ENCODE data around the gene EPN1. TPM values are rescaled to one million over a fixed set of nuclear protein-coding genes. Genes with fewer than 3 reads are reported as not detected.

Gene EPN1
- total RNA-seq, 1 experiment from 2014 or later, result 32.8 TPM

DNA sequence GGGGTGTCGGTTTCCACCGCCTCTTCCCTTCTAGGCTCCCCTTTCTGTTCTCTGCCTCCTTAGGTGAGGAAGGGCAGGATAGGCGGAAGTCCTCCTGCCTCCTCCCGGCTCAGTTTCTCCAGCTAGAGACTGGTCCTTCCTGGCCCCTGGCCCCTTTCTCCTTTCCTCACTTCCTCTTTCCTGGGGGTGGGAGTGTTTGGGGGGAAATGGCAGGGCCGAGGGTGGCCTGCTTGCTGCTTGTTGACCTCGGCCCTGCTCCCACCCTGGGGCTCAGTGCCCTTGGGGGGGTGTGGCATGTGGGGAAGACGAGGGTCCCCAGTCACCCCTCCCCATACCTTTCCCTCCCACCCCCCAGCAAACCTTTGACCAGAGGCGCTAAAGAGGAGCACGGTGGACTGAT, 15.2 kb upstream of the EPN1 start:
- DNase-seq (ENCODE audit: extremely low read depth, low read depth), result no peak

DNA sequence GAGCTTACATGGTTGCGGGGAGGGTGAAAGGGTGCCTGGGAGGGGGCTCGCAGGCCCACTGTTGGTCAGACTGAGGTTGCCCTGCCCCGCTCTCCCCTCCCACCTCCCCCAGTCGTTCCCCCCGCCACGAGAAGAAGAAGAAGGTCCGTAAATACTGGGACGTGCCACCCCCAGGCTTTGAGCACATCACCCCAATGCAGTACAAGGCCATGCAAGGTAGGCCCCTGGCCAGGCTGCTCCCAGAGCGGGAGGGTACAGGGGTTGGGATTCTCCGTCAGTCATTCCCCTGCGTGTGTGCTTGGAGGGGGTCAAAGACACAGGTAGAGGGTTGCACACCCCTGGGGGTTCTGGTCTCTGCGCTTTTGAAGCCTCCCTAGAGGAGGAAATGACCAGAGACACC, 14.6 kb upstream of the EPN1 start:
- DNase-seq (ENCODE audit: extremely low read depth, low read depth), result no peak

DNA sequence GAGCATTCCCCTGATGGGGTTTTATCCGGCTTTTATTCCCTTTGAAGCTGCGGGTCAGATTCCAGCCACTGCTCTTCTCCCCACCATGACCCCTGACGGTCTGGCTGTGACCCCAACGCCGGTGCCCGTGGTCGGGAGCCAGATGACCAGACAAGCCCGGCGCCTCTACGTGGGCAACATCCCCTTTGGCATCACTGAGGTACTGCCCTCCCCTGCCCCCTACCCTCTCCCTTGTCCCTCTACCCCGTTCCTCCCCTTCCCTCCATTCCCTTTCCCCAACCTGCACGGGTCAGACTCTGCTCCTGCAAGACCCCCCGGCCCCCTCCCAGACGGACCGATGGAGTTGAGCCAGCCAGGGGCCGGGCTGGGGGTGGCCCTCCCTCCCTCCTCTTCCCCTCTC, 14.0 kb upstream of the EPN1 start:
- DNase-seq (ENCODE audit: extremely low read depth, low read depth), result no peak

DNA sequence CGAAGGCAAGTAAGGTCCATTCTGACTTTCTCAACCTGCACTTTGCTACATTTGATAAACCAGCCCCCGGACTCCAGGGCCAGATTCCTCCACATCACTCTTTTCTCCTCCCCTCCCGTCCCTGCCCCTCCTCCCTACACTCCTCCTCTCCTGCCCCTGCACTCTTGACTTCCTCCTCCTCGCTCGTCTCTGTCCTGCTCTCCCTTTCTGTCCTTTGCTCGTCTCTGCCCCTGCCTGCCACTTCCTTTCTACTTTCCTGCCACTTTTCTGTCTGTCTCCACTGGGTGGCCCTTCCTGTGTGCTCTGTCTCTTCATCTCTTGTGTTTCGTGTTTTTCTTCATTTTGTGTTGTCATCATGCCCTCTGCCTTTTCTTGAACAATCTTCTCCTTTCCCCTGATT, 13.2 kb upstream of the EPN1 start:
- DNase-seq (ENCODE audit: extremely low read depth, low read depth), result no peak

DNA sequence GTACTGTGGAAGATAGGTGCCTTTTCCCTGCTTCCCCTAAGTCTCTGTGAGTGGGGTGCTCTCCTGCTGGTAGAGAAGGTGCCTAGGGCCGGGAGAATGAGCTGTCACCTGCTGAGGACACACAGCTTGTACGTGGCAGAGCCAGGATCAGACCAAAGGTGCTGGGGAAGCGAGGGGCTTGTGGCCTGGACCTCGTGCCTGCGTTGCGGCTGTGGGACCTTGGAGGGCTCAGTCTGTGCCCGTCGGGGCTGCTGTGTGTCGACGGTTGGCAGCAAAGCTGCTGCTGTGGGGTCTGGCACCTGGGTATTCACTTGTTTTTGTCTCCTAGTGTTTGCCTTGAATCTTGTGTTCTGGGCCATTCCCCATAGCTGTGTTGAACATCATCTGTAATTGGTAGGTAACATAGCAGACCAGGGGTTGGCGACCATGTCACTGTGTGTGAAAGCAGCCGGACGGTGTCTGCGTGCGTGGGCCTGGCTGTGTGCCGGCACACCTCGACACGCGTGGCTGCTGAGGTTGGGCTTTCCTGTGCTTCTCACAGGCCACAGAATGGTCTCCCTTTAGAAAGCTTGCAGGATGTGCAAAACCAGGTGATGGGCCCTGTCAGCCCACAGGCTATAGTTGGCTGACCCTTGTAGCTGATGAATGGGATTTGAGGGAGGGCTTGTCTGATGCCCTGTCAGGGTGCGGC, 11.0 kb upstream of the EPN1 start:
- DNase-seq (ENCODE audit: extremely low read depth, low read depth), result no peak

DNA sequence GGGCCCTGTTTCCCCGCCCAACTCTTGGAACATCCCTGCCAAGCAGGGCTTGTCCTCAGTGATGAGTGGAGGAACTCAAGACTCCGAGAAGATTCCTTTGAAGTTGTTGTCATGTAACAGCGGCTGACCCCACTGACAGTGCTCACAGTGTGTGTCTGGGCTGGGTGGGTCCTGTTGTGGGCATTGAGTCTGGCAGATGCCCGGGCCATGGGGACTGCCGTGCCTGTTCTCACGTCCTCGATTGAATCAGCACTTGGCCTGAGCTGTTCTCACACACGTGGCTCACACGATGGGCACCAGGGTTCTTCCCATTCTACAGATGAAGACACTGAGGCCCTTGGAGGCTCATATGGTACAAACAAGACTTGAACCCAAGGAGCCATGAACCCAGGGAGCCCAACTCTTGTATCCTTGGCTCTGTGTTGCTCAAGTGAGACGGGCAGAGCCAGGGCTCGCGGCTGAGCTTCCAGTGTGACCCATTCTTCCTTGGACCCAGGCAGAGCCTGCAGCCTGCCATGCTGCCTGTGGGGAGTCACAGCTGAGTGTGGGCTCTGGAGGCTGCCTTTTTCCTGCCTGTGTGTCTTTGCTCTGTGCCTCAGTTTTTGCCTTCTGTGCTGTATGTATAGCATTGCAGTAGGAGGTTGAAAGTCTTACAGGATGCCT, 8.6 kb upstream of the EPN1 start:
- no peak for DNase-seq (ENCODE audit: extremely low read depth, low read depth)

DNA sequence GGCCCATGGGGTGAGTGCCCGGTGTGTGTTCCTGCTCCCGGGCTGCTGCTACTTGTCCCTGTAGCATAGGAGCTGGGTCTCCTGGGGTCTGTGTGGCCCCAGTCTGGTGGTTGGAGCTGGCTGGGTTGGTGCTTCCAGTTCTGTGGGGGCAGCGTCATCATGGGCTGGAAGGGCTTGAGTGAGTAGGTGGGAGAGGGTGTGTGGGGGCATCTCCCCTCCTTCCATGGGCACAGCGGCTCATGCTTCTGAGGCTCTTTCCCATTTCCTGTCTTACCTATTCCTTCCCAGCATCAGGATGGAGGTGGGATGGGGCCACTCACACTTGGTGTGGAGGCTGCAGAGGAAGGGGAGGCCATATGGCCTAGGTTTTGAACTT, 8.0 kb upstream of the EPN1 start:
- no peak for DNase-seq (ENCODE audit: extremely low read depth, low read depth)

DNA sequence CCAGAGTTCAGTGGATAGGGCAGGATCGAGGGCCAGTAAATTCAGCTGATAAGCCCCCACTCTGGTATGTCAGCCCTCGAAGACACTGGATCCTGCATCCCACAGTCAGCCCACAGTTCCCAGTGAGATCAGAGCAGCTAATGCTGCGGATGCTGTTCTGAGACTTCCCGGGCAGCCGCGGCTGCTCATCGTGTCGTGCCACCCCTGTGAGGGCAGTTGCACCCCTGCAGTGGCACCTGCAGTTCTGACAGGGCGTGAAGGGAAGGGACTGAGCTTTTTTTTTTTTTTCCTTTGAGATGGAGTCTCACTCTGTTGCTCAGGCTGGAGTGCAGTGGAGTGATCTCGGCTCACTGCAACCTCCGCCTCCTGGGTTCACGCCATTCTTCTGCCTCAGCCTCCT, 7.5 kb upstream of the EPN1 start:
- no peak for DNase-seq (ENCODE audit: extremely low read depth, low read depth)

DNA sequence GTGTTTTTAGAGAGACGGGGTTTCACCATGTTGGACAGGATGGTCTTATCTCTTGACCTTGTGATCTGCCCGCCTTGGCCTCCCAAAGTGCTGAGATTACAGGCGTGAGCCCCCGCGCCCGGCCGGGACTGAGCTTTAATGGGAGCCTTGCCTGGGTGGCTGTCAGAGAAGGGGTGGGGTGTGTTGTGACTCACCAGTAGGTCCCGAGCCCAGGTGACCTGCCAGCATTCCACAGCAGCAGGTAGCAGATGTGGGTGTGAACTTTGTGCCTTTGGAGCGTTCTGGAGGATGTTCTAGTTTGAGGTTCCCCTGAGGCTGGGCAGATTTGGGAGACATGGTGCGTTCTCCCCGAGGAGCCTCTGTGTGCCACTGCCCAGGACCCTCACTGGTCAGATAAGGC, 7.1 kb upstream of the EPN1 start:
- no peak for DNase-seq (ENCODE audit: extremely low read depth, low read depth)

DNA sequence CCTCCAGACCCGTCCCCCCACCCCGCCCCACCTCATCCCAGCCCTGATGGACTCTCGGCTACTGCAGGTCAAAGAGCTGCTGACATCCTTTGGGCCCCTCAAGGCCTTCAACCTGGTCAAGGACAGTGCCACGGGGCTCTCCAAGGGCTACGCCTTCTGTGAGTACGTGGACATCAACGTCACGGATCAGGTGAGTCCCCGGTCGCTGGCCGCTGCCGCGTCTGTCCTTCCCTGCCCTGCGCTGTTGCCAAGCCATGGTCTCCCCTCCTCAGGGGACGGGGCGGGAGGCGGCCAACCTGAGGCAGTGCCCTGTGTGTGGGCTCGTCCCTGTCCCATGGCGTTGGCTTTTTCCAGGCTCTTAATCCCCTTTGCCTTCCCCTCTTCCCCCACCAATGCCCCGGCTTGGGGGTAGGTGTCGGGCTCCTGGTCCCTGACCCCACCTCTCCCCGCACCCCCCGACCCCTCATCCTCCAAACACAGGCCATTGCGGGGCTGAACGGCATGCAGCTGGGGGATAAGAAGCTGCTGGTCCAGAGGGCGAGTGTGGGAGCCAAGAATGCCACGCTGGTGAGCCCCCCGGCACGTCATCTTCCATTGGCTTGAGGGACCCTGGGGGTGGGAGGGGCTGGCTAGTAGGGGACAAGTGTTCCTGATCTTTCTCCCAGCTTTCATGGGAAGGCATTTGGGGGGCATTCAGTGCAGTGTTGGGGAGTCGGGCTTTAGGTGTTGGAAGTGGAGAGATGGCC, 6.2 kb upstream of the EPN1 start:
- no peak for DNase-seq (ENCODE audit: extremely low read depth, low read depth)

DNA sequence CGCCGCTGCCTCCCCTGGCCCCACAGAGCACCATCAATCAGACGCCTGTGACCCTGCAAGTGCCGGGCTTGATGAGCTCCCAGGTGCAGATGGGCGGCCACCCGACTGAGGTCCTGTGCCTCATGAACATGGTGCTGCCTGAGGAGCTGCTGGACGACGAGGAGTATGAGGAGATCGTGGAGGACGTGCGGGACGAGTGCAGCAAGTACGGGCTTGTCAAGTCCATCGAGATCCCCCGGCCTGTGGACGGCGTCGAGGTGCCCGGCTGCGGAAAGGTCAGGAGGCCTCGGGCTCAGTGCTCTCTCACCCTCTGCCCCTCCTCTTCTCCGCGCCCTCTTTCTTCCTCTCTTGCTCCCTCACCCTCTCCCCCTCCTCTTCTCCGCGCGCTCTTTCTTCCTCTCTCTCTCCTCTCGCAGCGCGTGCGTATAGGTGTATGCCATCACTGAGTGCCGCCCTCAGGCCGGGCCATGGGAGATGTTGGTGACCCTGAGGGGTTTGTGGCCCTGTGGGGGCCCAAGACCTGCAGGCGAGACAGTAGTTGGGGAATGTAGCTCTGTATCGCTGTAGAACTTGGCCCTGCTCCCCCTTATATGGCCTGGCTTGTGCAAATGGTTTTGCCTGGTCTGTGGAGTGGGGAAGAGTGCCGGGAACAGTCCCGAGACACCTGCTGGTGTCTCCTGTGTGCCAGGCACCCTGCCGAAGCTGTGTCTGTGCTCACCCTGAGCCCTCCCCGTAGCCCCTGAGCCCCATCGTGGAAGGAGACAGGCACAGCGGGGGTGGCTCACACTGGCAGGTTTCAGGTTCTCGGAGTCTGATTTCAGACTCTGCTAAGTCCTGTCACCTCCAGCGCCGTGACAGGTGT, 5.4 kb upstream of the EPN1 start:
- DNase-seq (ENCODE audit: extremely low read depth, low read depth), result no peak

DNA sequence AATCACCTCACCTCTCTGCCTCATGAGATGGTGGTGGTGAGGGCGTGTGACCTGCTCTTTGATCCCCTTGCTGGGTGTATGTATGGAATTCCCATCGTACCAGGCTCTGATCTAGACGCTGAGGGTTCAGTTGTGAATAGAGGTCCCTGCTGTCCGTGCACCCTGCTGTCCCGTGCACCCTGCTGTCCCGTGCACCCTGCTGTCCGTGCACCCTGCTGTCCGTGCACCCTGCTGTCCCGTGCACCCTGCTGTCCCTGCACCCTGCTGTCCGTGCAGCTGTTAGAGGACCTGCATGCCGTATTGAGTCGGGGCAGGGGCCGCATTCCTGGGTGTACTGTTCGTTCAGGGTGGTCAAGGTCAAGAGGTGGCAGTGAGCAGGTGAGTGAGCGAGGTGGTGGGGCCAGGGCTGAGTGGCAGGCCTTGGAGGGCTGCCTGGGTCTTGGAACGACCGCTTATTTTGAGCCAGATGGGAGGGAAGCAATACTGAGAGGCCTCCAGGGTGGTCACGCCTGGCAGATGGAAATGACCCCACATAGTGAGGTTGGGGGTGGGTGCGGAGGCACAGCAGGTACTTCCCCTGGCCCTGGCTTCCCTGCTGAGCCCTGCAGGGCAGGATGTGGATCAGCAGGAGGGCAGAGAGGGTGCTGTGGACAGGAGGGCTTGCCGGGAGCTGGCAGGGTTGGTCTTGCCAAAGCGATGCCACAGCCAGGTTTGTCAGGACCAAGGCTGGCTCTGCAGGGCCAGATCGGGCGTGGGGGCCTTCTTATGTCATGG, 4.6 kb upstream of the EPN1 start:
- no peak for DNase-seq (ENCODE audit: extremely low read depth, low read depth)

DNA sequence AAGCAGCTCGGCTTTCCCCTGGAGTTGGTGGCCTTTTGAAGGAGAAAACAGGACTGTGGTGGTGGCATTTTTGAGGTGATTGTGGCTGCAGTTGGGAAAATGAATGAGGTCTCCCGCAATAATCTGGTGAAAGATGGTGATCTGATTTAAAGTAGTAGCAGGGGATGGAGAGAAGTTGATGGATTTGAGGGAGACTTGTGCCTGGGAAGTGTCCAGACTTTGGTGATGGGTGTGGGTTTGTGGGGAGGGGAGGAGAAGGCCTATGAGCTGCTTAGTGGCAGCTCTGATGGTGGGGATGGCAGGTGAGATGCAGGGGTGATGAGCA, 4.0 kb upstream of the EPN1 start:
- DNase-seq (ENCODE audit: extremely low read depth, low read depth), result no peak

DNA sequence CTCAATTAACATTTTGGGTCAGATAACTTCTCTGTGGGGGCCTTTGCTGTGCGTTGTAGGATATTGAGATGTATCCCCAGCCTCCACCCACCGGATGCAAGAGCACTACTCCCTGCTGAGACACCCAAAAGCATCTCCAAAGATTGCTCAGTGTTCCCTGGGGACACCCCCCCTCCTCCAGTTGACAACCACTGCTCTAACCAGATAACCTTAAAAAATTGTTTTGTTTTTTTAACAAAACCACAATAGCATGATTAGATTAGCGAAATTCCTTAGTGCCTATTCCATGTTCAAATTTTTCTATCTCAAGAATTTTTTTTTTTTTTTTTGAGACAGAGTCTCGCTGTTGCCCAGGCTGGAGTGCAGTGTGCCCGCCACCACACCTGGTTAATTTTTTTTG, 2.6 kb upstream of the EPN1 start:
- DNase-seq (ENCODE audit: extremely low read depth, low read depth), result no peak

DNA sequence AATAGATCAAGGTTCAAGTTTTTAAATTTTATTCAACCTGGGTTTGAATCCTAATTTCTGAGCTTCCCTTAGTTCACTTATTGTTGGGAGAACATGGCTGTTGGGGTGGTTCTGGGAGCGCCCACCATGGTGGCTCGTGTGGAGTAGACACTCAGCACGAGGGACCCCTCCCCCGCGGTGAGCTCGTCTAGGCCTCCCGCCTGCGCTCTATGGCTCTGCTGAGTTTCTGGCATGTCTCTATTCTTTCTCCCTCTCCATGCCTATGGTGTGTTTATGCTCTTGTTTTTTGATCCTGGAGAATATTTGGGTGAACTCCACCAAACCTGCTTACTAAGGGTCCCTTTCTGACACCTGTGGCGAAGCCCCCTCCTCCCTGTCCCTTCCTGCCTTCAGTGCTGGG, 1.6 kb upstream of the EPN1 start:
- no peak for DNase-seq (ENCODE audit: extremely low read depth, low read depth)

DNA sequence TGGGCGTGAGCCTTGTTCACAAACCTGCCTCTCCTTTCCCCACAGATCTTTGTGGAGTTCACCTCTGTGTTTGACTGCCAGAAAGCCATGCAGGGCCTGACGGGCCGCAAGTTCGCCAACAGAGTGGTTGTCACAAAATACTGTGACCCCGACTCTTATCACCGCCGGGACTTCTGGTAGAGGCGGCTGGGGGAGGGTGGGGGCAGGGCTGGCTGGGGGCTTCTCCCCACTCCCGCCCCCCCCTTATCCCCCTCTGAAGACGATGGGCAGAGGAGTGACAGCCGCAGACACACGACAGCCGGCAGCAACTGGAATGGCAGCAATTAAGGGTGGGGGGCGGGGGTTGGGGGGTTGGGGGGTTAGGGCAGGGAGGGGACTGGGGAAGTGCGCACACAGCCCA, 1.1 kb upstream of the EPN1 start:
- no peak for DNase-seq (ENCODE audit: extremely low read depth, low read depth)

DNA sequence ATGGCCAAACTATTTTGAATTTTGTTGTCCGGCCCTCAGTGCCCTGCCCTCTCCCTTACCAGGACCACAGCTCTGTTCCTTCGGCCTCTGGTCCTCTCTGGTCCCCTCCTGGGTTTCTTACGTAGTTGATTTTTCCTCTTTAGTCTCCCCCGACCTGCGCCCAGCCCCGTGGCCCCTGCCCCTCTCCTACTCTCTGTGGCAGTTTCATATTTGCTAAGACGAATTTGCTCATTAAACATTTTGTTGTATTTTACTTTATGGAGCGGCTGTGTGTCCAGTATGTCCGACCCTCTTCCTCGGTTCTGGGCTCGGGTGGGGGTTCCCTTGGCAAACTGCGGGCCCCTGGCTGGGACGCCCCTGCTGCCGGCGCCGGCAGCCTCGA, 576 bp upstream of the EPN1 start:
- no peak for DNase-seq (ENCODE audit: extremely low read depth, low read depth)

DNA sequence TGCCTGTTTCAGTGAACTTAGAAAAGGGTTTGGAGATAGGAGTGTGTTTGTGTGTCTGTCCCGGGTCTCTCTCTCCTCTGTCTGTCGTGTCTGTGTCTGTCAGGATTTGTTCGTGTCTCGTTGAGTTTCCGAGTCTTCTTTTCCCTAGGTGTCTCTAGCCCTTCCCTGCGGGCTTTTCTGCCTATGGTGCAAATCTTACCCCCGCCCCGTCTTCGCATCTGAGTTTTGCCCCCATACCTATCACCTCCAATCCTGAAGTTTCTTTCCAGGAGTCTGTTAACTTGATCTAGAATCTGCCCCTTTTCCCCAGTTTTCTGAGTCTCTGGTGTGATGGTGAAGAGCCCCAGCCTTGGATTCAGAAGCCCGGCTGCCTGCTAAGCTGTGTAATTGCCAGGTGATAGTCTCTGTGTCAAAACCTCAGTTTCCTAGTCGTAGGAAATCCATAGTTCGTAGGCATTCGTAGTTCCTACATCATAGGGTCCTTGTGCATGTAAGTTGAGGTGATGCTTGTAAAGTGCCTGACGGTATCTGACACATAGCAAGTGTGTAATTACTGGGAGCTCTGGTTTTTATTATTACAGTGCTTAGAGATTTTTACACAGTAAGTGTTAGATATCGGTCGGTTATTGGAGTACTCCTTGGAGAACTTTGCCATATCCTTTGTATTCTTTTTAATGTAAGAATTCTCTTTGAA, 782 bp downstream of the EPN1 start:
- no peak for DNase-seq (ENCODE audit: extremely low read depth, low read depth)

DNA sequence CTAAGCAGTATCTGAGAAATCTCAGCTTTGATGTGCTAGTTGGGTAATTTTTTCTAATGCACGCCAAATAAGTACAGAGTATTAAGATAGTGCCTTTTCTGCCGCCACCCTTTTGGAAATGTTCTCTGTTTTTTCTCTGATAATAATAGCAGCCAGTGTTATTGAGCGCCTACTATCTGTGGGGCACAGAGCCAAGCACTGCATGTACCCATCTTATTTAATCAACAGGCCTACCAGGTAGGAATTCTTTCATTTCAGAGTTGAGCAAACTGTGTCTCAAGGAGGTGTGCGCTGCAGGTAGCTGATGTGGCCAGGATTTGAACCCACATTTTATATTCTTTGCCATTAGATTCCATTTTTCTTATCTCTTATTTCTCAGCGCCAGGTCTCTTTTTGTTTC, 1.4 kb downstream of the EPN1 start:
- no peak for DNase-seq (ENCODE audit: extremely low read depth, low read depth)

DNA sequence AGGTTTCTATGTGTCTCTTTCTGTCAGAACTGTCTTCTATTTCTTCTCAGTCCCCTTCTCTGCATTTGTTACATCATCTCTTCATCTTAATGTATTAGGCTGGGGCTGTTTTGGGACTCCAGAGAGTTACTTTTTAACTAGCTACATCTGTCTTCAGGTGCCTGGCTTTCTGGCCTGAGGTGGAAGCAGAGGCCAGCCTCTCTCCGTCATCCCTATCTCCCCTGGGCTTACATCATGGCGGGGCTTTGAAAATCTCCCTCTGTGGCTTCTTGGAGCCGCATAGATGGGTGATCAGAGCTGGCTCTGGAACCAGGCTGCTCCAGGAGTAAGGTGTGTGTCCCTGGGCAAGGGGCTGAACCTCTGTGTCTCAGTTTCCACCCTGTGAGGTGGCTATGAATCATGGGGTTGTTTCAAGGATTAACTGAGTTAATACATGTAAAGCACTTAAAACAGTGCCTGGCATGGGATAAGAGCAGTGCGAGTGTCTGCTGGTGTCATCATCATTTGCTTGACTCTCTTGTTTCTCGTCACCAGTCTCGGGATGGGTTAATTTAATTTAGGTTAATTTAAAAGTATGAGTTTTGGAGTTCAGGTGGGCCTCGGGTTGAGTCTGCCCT, 2.0 kb downstream of the EPN1 start:
- DNase-seq (ENCODE audit: extremely low read depth, low read depth), result no peak

Data from NCI-H460 (cell line).